Fibroblast of skin of left biceps (primary cell): ENCODE measurements around the gene THBS4.

Source experiments
- DNase-seq, 2 experiments: peaks; one replicate each; pipeline ENCODE4 v3.0.0-alpha.2; 2013; ENCODE audit warnings: low read depth in 2 of 2

Gene THBS4

GRCh38 chr5:80116465-80116864 is 81.3 kb downstream of the THBS4 start:
- no peak for DNase-seq

GRCh38 chr5:80117446-80117845 is 82.3 kb downstream of the THBS4 start:
- no peak for DNase-seq

DNA sequence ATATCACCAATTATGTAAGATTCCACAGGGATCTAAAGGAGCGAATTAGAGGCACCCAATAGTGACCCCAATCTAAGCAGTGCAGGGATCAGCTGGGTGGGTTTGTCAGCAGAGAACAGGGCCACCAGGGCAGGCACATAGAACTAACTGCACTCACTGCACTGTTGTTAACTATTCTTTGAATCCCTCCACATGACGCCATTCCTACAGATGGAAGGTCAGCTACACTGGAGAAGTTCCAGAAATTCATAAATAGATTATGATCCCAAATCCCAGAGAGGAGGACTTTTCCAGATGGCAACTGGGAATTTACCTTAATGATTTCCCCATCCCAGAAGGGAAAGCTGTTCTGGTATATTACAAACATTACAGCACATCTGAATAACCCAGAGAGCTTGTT is 84.2 kb downstream of the THBS4 start:
- no peak for DNase-seq

- no peak for DNase-seq
Observed at GRCh38 chr5:80122579-80122978, 87.4 kb downstream of the THBS4 start.

DNA sequence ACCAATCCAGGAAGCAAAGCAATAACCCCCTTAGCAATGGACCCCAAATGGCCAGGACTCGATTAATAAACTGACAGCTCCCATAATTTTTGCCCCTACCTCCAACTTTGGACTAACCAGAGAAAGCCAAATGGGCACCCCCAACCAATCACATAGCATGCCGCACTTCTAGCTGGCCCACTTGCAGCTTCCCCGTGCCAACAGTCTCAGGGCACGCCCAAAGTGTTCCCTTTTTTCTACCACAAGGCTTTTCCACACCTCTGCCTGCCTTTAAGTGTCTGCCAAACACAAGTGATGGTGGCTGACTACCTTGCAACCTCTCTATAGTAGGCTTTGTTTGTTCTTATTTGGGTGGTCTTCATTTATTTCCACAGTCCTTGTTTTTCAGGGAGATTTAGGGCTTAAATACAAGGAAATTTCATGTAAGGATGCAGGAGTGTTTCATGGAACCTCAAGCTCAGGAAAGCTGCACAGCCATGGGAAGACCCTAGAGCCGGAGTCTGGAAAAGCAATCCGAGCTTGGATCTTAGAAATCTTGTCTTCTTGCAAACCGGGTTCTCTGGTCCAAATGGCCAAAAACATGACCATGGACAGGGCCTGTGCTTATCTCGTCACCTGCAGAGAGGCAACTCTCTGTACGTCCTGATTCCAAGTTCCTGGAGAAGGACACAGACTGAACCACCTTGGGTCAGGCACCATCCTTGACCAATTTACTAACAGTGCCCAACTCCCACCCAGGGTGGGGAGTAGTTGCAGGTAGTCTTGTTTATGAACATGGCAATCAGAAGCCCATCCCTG is 89.2 kb downstream of the THBS4 start:
- DNase-seq: no peak

DNA sequence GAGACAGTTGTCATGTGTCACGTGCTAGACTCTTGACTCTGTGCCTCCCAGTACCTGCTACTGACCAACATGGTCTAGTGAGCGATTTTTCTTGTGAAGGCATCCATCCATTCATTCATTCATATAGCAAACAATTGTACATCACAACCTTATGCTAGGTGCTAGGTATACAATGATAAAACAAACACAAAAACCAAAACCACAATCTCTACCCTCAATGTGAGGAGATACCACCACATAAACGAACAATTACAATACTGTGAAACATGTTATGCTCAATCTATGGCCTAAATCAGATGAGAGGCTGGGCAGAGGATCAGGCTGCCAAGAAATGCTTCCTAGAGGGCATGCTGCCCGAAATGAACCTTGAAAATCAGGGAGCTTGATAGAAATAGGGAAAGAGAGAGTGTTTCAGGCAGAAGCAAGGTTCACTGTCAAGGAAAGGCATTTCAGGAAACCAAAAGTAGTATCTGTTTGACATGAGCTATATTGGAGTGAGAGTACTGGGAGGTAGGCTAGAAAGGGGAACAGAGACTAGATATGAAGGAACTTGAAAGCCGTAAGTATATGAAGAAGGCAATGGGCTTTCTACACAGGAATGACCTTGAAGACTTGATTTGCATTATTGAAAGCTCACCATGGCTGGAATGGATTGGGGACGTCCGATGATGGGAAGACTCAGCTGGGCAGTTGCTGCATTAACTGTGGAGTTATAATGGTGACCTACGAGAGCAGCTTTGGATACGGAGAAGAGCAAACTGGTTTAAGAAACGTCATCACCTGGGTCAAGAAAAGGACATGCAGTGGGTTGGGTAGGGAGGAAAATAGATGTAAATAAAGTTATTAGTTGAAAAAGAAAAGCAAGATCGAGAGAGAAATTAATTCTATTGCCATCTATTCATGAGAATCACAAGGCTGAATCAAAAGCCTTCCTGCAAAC is 90.1 kb downstream of the THBS4 start:
- DNase-seq: no peak

DNA sequence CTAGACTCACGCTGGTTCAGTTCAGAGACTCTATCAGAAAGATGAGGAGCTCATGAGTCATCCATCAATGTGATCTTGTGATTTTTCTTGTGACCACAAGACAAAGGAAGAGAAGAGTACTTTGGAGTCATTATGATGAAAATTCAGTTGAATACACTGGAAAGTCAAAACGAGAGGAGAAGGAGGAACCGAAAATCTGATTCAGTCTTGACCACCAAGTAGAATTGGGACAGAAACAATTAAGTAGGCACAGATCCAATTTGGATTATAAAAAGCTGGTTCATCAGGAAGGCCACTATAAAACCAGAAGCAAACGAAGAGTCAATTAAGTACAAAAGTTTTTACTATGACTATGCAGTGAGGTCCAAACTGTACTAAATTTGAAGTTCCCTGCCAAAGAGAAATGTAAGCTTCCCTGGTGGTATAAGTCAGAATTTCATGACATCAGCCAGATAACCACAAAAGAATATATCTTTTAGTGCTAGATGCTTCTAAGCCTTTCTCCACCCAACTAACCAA is 90.9 kb downstream of the THBS4 start:
- peak in 1 of 2 experiments; percentile 19 for DNase-seq

DNA sequence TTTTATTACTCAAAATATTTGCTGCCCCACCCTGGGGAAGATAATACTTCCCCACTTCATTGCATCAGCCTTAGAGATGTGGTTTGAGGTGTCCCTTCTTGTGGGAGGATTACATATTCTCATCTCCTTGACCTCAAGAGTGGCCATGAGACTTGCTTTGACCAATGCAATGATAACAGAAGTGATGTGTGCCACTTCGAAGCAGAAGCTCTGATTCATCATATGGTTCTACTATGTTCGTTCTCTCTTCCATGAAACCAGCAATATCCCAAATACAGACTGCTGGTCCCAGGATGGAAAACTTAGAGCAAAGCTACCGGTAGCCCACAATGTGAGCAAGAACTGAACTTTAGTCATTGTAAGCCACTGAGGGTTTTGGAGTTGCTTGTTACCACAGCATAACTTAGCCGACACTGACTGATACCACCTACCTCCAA is 92.0 kb downstream of the THBS4 start:
- no peak for DNase-seq

GRCh38 chr5:80128141-80128540 is 93.0 kb downstream of the THBS4 start:
- DNase-seq: peak in 1 of 2 experiments; percentile 19

DNA sequence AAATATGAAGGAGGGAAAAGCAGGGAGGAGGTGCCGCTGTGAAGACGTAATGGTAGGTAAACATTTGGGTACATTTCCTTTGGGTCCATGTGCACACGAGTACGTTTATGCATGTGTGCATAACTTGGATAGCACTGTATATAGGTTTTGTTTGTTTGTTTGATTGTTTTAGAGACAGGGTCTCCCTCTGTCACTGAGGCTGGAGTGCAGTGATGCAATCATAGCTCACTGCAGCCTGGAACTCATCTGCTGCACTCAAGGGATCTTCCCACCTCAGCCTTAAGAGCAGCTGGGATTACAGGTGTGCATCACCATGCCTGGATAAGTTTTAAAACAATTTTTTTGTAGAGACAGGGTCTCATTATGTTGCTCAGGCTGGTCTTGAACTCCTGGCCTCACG is 94.0 kb downstream of the THBS4 start:
- no peak for DNase-seq
